ENCODE data around the gene PDXP. TPM values are rescaled to one million over a fixed set of nuclear protein-coding genes. Genes with fewer than 3 reads are reported as not detected.

The PDXP gene
- total and polyA plus RNA-seq, 2 of the 13 experiments (the other 11 are each of a cell fraction or from before 2014, with no cell fraction given) = 58.2 to 70.6 TPM

DNA sequence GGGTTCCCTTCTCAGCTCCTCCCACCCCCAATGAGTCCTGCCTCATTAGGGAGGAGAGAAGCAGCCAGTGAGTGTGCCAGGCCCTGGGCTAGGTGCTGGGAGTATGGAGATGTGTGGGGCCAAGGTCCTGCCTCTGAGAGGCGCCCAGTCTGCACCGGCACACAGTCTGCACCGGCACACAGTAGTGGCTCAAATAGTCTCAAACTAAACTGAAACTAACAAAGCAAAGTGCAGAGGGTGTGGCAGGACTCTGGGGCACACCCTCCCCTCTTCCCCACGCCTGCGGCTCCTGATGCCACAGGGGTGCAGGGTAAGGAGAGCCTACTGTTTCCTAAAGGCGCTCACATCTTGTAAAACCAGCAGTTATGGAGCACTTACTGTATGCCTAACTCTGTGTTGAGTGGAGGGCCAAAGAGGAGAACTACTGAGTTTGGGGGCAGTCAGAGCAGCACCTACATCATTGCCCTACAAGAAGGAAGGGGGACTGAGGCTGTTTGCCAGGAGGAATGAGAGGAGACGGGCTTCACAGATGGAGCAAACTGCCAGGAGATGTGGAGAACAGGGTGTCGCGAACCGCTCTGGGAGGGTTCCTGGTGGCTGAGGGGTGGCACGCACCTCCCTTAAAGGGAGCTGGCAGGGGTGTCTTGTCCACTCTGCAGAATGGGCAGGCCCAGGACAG is 20.0 kb upstream of the PDXP start (continued):
- TF ChIP-seq, protein P1, sequence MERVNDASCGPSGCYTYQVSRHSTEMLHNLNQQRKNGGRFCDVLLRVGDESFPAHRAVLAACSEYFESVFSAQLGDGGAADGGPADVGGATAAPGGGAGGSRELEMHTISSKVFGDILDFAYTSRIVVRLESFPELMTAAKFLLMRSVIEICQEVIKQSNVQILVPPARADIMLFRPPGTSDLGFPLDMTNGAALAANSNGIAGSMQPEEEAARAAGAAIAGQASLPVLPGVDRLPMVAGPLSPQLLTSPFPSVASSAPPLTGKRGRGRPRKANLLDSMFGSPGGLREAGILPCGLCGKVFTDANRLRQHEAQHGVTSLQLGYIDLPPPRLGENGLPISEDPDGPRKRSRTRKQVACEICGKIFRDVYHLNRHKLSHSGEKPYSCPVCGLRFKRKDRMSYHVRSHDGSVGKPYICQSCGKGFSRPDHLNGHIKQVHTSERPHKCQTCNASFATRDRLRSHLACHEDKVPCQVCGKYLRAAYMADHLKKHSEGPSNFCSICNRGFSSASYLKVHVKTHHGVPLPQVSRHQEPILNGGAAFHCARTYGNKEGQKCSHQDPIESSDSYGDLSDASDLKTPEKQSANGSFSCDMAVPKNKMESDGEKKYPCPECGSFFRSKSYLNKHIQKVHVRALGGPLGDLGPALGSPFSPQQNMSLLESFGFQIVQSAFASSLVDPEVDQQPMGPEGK (CRISPR knock-in tag; IDR thresholded peaks at IDR 0.05) = peak; percentile 56; the same call in 1 of the 2 replicates
- peak; percentile 76; the same call in 1 of the 2 replicates for TF ChIP-seq ZNF724P (CRISPR knock-in tag; IDR thresholded peaks at IDR 0.05; ENCODE audit: borderline replicate concordance)
- TF ChIP-seq SRSF9 (IDR thresholded peaks at IDR 0.05; ENCODE audit: borderline replicate concordance, insufficient read depth, low read depth, low read length, poor library complexity, severe bottlenecking) = no peak
- TF ChIP-seq, protein P2, sequence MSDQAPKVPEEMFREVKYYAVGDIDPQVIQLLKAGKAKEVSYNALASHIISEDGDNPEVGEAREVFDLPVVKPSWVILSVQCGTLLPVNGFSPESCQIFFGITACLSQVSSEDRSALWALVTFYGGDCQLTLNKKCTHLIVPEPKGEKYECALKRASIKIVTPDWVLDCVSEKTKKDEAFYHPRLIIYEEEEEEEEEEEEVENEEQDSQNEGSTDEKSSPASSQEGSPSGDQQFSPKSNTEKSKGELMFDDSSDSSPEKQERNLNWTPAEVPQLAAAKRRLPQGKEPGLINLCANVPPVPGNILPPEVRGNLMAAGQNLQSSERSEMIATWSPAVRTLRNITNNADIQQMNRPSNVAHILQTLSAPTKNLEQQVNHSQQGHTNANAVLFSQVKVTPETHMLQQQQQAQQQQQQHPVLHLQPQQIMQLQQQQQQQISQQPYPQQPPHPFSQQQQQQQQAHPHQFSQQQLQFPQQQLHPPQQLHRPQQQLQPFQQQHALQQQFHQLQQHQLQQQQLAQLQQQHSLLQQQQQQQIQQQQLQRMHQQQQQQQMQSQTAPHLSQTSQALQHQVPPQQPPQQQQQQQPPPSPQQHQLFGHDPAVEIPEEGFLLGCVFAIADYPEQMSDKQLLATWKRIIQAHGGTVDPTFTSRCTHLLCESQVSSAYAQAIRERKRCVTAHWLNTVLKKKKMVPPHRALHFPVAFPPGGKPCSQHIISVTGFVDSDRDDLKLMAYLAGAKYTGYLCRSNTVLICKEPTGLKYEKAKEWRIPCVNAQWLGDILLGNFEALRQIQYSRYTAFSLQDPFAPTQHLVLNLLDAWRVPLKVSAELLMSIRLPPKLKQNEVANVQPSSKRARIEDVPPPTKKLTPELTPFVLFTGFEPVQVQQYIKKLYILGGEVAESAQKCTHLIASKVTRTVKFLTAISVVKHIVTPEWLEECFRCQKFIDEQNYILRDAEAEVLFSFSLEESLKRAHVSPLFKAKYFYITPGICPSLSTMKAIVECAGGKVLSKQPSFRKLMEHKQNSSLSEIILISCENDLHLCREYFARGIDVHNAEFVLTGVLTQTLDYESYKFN (CRISPR knock-in tag; conservative IDR thresholded peaks at IDR 0.05) = peak; percentile 15; the same call in 1 of the 2 replicates
- TF ChIP-seq NONO (IDR thresholded peaks at IDR 0.05) = no peak
- TF ChIP-seq NONO (CRISPR knock-in tag; conservative IDR thresholded peaks at IDR 0.05) = peak; percentile 13; the same call in 1 of the 2 replicates
- no peak for TF ChIP-seq DNMT3B (CRISPR knock-in tag; conservative IDR thresholded peaks at IDR 0.05)
- TF ChIP-seq MIER3 (CRISPR knock-in tag; IDR thresholded peaks at IDR 0.05; ENCODE audit: borderline replicate concordance) = no peak
- TF ChIP-seq NFYB (CRISPR knock-in tag; IDR thresholded peaks at IDR 0.05) = no peak
- peak; percentile 28; the same call in 1 of the 2 replicates for TF ChIP-seq HNF4G (IDR thresholded peaks at IDR 0.05; ENCODE audit: borderline replicate concordance, low read depth, low read length)
- no peak for TF ChIP-seq HNF4G (CRISPR knock-in tag; IDR thresholded peaks at IDR 0.05; ENCODE audit: borderline replicate concordance, low read depth)
- TF ChIP-seq GTF2F1 (IDR thresholded peaks at IDR 0.05; ENCODE audit: low read length) = no peak
- no peak; a peak in 1 of 4 replicates for TF ChIP-seq HMGXB4 (CRISPR knock-in tag; IDR thresholded peaks at IDR 0.05; ENCODE audit: borderline replicate concordance in 1 of 2, low read depth in 1 of 2)
- 0 out of 2 replicates have a peak, but pooled peaks have one; percentile 36 for TF ChIP-seq ZC3H13 (CRISPR knock-in tag; IDR thresholded peaks at IDR 0.05)
- TF ChIP-seq FOXM1 (CRISPR knock-in tag; IDR thresholded peaks at IDR 0.05) = no peak
- 0 out of 2 replicates have a peak, but pooled peaks have one; percentile 40 for TF ChIP-seq POLR2AphosphoS2 (IDR thresholded peaks at IDR 0.05; ENCODE audit: low read depth, low read length)
- 0 out of 2 replicates have a peak, but pooled peaks have one; percentile 17 for TF ChIP-seq ZNF317 (CRISPR knock-in tag; IDR thresholded peaks at IDR 0.05)
- TF ChIP-seq ZNF33A (CRISPR knock-in tag; IDR thresholded peaks at IDR 0.05; ENCODE audit: borderline replicate concordance) = no peak
- no peak for TF ChIP-seq FOXO1 (CRISPR knock-in tag; IDR thresholded peaks at IDR 0.05)
- TF ChIP-seq PRMT3 (CRISPR knock-in tag; IDR thresholded peaks at IDR 0.05; ENCODE audit: borderline replicate concordance, low read depth) = no peak
- TF ChIP-seq ZNF790 (CRISPR knock-in tag; IDR thresholded peaks at IDR 0.05; ENCODE audit: borderline replicate concordance) = 0 out of 2 replicates have a peak, but pooled peaks have one; percentile 46

Measured in HepG2 (cell line).